ENCODE measurements around the gene TNXB.

TNXB gene

DNA sequence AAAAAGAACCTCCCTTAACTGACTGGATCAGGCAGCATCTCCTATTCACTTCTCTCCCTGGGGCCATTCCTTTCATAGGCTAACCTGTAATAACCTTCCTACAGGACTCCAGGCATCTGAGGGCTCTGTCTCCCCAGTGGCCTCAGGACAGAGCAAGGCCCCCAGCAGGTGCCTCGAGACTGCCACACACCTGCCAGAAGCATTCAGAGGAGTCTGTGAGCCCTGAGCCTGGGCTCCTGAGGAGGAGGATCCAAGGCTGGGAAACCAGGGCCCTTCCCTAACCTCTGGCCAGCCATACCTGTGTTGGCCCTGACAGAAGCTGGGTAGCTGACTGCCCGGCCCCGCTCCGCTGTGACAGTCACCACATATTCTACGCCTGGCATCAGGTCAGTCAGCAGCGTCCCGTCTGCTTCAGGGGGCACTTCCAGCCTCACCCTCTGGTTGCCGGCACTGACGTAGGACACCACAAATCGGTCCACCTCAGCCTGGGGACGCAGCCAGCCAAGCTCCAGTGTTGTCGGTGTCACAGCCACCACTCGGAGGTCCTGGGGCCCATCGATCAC, 20.6 kb downstream of the TNXB start:
- DNase-seq (ENCODE audit: low spot score) (no peak), ATAC-seq (ENCODE audit: low read depth) (no peak)
- Histone ChIP-seq H3K4me1 (ENCODE audit: insufficient read depth, poor library complexity, severe bottlenecking) (peaks cover 14% of the 10 kb centered on the region), H3K36me3 (ENCODE audit: low read depth) (no peaks in the 10 kb centered on the region), H3K27ac (ENCODE audit: poor library complexity, severe bottlenecking) (no peak overlapping the region), H3K4me3 (ENCODE audit: severe bottlenecking) (no peak overlapping the region), H3K9me3 (ENCODE audit: severe bottlenecking) (no peaks in the 10 kb centered on the region), H3K27me3 (ENCODE audit: insufficient read depth, poor library complexity, severe bottlenecking) (no peaks in the 10 kb centered on the region)
- TF ChIP-seq, protein P1, sequence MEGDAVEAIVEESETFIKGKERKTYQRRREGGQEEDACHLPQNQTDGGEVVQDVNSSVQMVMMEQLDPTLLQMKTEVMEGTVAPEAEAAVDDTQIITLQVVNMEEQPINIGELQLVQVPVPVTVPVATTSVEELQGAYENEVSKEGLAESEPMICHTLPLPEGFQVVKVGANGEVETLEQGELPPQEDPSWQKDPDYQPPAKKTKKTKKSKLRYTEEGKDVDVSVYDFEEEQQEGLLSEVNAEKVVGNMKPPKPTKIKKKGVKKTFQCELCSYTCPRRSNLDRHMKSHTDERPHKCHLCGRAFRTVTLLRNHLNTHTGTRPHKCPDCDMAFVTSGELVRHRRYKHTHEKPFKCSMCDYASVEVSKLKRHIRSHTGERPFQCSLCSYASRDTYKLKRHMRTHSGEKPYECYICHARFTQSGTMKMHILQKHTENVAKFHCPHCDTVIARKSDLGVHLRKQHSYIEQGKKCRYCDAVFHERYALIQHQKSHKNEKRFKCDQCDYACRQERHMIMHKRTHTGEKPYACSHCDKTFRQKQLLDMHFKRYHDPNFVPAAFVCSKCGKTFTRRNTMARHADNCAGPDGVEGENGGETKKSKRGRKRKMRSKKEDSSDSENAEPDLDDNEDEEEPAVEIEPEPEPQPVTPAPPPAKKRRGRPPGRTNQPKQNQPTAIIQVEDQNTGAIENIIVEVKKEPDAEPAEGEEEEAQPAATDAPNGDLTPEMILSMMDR (IDR thresholded peaks at IDR 0.05; ENCODE audit: poor library complexity, severe bottlenecking), result no peak

DNA sequence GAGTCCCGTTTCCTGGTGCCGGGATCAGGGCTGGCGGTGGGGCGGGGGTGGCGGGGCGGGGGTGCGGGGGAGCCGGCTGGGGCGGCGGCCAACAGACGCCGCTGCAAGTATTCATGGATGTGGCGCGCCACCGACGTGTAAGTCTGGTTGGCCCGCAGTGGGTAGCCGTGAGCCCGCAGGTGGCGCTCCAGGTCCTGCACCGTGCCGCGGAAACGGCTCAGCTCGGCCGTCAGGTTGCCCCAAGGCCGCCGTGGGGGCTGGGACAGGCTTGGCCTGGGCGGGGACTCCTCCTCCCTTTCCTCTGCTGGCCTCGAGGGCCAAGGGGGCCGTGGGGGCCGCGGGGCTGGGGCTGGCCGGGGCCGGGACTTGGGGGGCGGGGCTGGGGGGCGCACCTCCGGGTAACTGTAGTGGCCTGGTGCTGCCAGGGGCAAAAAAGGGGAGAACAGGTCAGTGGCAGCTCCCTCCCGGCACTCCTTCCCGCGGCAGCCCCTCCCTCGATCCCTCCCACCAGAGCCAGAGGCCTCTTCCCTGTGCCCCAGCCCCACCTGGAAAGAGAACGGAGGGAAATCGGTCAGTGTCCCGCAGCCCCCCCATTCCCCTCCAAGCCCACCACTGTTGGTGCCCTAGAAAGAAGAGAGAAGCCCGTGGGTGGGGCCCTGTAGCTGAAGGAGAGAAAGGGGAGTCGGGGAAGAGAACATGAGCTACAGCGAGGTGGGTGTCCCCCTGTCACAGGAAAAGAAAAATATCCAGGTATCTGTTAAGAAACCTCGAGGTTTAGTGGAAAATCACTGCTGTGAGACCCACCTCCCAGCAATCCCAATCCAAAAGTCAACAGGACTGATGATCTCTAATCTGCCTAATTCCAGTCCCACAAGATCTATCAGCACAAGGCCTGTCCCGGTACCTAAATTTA, 21.3 kb downstream of the TNXB start:
- TF ChIP-seq, protein P1 (IDR thresholded peaks at IDR 0.05; ENCODE audit: poor library complexity, severe bottlenecking), result peak; percentile 71
- Histone ChIP-seq H3K27ac (ENCODE audit: poor library complexity, severe bottlenecking) (no peak overlapping the region), H3K4me3 (ENCODE audit: severe bottlenecking) (no peak overlapping the region), H3K36me3 (ENCODE audit: low read depth) (no peaks in the 10 kb centered on the region), H3K4me1 (ENCODE audit: insufficient read depth, poor library complexity, severe bottlenecking) (peaks cover 22% of the 10 kb centered on the region), H3K27me3 (ENCODE audit: insufficient read depth, poor library complexity, severe bottlenecking) (no peaks in the 10 kb centered on the region), H3K9me3 (ENCODE audit: severe bottlenecking) (no peaks in the 10 kb centered on the region)
- DNase-seq (ENCODE audit: low spot score) (no peak), ATAC-seq (ENCODE audit: low read depth) (peak; percentile 60)

DNA sequence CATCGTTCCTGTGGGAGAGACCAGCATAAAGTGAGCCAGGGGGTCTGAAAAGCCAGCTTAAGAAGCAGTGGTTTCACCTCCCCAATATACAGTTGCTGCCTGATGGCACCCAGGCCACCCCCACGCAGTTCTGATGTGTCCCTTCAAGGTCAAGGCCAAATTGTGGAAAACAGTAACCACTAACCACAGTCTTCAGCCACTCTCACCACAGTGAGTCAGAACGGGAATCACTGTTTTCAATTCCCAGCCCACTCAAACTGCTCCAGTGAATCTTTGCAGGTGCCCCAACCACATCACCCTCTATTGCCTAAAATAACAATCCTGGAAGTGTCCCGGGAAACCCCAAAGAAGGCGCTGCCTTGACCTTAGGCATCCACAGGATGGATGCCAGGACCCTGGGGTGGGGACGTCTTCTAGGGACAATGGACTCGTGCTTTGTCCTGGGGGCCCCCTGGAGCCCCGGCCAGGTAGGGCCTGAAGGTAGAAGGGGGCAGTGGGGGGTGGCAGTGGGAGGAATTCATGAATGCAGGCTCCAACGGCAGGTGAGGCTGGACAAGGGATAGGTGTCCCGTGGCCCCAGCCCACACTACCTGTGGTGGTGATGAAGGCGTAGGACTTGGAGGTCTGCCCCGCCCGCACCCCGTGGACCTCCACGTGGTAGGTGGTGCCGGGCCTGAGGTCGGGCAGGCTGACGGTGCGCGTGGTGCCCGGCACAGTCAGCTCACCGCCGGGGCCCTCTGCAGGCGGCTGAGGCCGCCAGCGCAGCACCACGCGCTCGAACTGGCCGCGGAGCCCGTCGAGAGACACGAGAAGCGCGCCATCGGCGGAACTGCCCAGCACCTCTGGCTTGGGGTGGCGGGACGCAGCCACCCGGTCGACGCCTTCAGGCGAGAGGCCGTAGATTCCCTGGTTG, 22.2 kb downstream of the TNXB start:
- no peak overlapping the region for H3K4me3 ChIP-seq (ENCODE audit: severe bottlenecking)
- no peaks in the 10 kb centered on the region for H3K27me3 ChIP-seq (ENCODE audit: insufficient read depth, poor library complexity, severe bottlenecking)
- ATAC-seq (ENCODE audit: low read depth), result no peak
- TF ChIP-seq, protein P1 (IDR thresholded peaks at IDR 0.05; ENCODE audit: poor library complexity, severe bottlenecking), result no peak
- H3K4me1 ChIP-seq (ENCODE audit: insufficient read depth, poor library complexity, severe bottlenecking), result peaks cover 31% of the 10 kb centered on the region
- no peaks in the 10 kb centered on the region for H3K9me3 ChIP-seq (ENCODE audit: severe bottlenecking)
- H3K36me3 ChIP-seq (ENCODE audit: low read depth), result no peaks in the 10 kb centered on the region
- no peak for DNase-seq (ENCODE audit: low spot score)
- H3K27ac ChIP-seq (ENCODE audit: poor library complexity, severe bottlenecking), result no peak overlapping the region

DNA sequence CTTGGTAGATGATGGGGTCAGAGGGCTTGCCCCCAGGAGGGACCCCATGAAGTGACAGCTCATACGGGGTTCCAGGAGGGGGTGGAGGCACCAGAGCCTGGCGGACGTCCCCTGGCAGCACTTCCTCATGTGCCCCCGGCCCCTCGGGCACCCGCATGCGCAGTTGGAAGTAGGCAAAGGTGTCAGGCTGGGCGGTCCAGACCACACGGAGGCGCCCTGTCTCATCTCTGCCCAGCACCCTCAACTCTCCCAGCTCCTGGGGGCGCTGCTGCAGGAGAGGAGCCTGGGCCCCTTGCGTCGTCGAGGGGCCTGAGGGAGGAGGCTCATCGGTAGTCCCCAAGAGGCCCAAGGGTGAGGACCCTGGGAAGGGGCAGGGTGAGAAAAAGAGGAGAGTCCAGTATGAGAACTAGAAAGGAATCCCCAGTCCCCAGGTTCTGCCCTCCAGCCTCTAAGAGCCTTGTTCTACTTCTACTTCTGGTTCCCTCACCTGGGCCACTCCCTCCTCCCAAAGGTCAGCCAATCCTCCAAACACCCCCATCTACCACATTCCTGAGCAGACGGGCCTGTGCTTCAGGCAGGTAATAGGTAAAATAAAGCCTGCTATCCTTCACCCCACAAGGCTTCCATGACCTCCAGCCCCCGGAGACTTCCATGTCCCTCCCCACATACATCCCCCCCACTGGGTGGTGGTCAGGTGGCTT, 23.2 kb downstream of the TNXB start:
- Histone ChIP-seq H3K9me3 (ENCODE audit: severe bottlenecking) (no peaks in the 10 kb centered on the region), H3K36me3 (ENCODE audit: low read depth) (no peaks in the 10 kb centered on the region), H3K27me3 (ENCODE audit: insufficient read depth, poor library complexity, severe bottlenecking) (no peaks in the 10 kb centered on the region), H3K4me1 (ENCODE audit: insufficient read depth, poor library complexity, severe bottlenecking) (peaks cover 40% of the 10 kb centered on the region), H3K27ac (ENCODE audit: poor library complexity, severe bottlenecking) (no peak overlapping the region), H3K4me3 (ENCODE audit: severe bottlenecking) (no peak overlapping the region)
- TF ChIP-seq, protein P1 (IDR thresholded peaks at IDR 0.05; ENCODE audit: poor library complexity, severe bottlenecking), result no peak
- DNase-seq (ENCODE audit: low spot score) (no peak), ATAC-seq (ENCODE audit: low read depth) (no peak)
